GM10266 (cell line): ENCODE measurements around the gene COA8.
A peak's percentile ranks its signal among the peaks of the same experiment; 100 is the strongest.

Experiments used
- DNase-seq: peaks from one replicate; pipeline ENCODE4 v3.0.0; 2012; ENCODE audit errors: extremely low spot score
- TF ChIP-seq, protein P1 (sequence below): IDR thresholded peaks from 2 replicates; pipeline ENCODE4 v1.5.1; 2012; ENCODE audit warnings: mild to moderate bottlenecking, low read depth; ENCODE audit not compliant: control insufficient read depth, insufficient read depth; ENCODE audit errors: missing control alignments

Gene COA8

DNA sequence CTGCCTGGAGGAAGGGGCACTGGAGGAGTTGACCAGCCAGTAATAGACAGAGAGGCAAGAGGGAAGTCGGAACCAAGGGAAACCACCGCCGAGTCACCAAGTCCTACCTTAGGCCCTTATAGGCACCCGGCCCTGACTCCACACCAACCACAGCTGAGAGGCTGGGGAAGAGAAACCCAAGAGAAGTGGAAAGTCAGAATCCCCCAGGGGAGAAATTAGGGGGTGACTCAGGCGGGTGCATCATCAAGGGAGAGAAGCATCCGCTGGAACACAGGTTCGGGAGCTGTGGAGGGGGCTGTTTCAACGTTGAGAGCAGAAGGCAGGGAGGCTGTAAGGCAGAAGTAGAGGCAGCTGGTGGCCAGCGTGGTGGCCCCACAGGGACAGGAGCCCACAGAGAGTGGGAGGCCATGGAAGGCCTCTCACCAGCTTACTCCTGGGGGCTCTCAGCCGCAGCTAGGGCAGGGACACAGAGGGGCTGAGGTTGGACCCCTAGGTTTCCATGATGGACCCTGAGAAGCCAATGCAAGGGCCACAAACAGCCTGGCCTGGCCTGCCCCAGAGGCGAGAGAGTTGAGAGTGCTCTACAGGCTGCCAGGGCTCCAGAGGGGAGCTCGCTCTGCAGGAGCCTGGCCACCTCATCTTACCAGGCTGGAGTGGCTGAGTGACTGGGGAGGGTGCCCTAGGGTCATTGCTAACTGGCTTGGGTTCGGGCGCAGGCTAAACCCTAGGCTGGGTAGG lies 35.2 kb upstream of the COA8 start:
- TF ChIP-seq, protein P1, sequence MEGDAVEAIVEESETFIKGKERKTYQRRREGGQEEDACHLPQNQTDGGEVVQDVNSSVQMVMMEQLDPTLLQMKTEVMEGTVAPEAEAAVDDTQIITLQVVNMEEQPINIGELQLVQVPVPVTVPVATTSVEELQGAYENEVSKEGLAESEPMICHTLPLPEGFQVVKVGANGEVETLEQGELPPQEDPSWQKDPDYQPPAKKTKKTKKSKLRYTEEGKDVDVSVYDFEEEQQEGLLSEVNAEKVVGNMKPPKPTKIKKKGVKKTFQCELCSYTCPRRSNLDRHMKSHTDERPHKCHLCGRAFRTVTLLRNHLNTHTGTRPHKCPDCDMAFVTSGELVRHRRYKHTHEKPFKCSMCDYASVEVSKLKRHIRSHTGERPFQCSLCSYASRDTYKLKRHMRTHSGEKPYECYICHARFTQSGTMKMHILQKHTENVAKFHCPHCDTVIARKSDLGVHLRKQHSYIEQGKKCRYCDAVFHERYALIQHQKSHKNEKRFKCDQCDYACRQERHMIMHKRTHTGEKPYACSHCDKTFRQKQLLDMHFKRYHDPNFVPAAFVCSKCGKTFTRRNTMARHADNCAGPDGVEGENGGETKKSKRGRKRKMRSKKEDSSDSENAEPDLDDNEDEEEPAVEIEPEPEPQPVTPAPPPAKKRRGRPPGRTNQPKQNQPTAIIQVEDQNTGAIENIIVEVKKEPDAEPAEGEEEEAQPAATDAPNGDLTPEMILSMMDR, result no peak
- DNase-seq, result peak; percentile 88

- DNase-seq, result no peak
Observed at GRCh38 chr14:103528146-103528586, 34.6 kb upstream of the COA8 start.

GRCh38 chr14:103528587-103529382 lies 34.0 kb upstream of the COA8 start, which contains the start of gene TRMT61A:
Gene TRMT61A, plus strand, starts transcription at chr14:103529196. Its CDS starts 783 bp downstream, at chr14:103529979.
- DNase-seq, result peak; percentile 96
- TF ChIP-seq, protein P1, result no peak

More at GRCh38 chr14:103528146-103528586, 34.6 kb upstream of the COA8 start:
- TF ChIP-seq, protein P1, result no peak

DNA sequence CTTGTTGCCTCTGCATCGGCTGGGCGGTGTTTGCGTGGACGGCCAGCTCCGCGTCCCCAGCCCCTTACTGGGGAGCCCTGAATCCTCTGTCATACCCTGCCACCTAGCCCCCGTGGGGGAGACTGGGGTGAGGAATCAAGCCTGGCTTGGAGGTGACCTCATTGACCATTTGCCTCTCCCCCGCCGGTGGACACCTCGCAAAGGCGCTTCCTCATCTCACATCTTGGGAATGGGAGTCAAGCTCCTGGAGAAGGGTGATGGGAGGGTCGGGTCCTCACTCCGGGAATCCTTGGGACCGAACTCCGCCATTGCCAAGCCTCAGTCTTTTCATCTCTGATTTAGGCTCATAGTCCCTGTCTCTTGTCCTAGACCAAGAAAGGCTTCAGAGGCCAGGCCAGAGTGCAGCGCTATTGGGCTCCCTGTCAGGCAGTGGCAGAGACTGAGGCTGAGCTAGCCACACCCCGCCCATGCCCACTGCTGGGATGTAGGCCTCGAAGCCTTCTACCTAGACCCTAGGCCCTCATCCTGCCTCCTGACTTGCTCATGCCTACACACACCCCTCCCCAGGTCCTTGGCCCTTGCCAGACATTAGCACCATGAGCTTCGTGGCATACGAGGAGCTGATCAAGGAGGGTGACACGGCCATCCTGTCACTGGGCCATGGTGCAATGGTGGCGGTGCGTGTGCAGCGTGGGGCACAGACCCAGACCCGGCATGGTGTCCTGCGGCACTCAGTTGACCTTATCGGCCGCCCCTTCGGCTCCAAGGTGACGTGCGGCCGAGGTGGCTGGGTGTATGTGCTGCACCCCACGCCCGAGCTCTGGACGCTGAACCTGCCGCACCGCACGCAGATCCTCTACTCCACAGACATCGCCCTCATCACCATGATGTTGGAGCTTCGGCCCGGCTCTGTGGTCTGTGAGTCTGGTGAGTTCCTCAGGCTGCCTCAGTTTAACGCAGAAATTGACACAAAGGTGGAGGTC lies 33.1 kb upstream of the COA8 start:
- TF ChIP-seq, protein P1, result no peak
- DNase-seq, result no peak

GRCh38 chr14:103530390-103530789 lies 32.4 kb upstream of the COA8 start:
- TF ChIP-seq, protein P1, result no peak
- DNase-seq, result no peak

- no peak for DNase-seq
- TF ChIP-seq, protein P1, result no peak
Observed at GRCh38 chr14:103530831-103531230, 31.9 kb upstream of the COA8 start.
